IMR-90 (cell line): ENCODE data around the gene RAB15. TPM values are rescaled to one million over a fixed set of nuclear protein-coding genes. Genes with fewer than 3 reads are reported as not detected.

Source experiments
- ATAC-seq: fragments of 200-7000 bp; cut with Tn5 transposase; 2 replicates; pipeline ENCODE4 v1.9.1; 2020; ENCODE audit warnings: low read depth, mild to moderate bottlenecking, moderate library complexity
- BruUV-seq: library from RNA; stranded (reverse); fragments of 400-500 nt; replicated peaks from 2 replicates; lab custom pipeline; 2021; lab: Mats Ljungman, UMichigan
- CTCF ChIA-PET: fragments of 300-600 bp; formaldehyde crosslinking; extraction: SDS; loops from one replicate; lab custom pipeline; 2021; ENCODE audit warnings: antibody characterized with exemption; lab: Yijun Ruan, JAX
- POLR2A ChIA-PET: fragments of 300-600 bp; sonication (Branson Sonifier 250); formaldehyde crosslinking; loops from one replicate; lab custom pipeline; 2022; ENCODE audit warnings: antibody characterized with exemption; ENCODE audit not compliant: unreplicated experiment; lab: Charles Lee
- DNase-seq: peaks from one replicate; pipeline ENCODE4 v3.0.0; 2013
- H2AFZ ChIP-seq: replicated peaks from 2 replicates; pipeline ENCODE3; 2013; ENCODE audit warnings: low read length, mild to moderate bottlenecking; ENCODE audit not compliant: poor library complexity
- H2AK5ac ChIP-seq: 2 replicates; pipeline ENCODE4 v1.6.1; 2013; ENCODE audit warnings: low read depth, low read length, inconsistent platforms
- H2AK9ac ChIP-seq: replicated peaks from 2 replicates; pipeline ENCODE3; 2013; ENCODE audit warnings: mild to moderate bottlenecking, low read depth, low read length, moderate library complexity; ENCODE audit not compliant: poor library complexity
- H2BK120ac ChIP-seq: 2 replicates; pipeline ENCODE4 v1.6.1; 2013; ENCODE audit warnings: low read depth, low read length, inconsistent platforms
- H2BK15ac ChIP-seq: 3 replicates; pipeline ENCODE4 v1.6.1; 2013; ENCODE audit warnings: low read depth, low read length, inconsistent platforms
- H2BK20ac ChIP-seq: 2 replicates; pipeline ENCODE4 v1.6.1; 2013; ENCODE audit warnings: low read depth, mild to moderate bottlenecking, inconsistent platforms, low read length, moderate library complexity
- H2BK5ac ChIP-seq: 2 replicates; pipeline ENCODE4 v1.6.1; 2013; ENCODE audit warnings: mild to moderate bottlenecking, low read depth, low read length, inconsistent platforms; ENCODE audit not compliant: poor library complexity, severe bottlenecking
- H3K14ac ChIP-seq: replicated peaks from 2 replicates; pipeline ENCODE4 v1.6.1; 2013; ENCODE audit warnings: low read depth, low read length, inconsistent platforms
- H3K18ac ChIP-seq: 2 replicates; pipeline ENCODE4 v1.6.1; 2013; ENCODE audit warnings: low read depth, low read length, control low read depth
- H3K23ac ChIP-seq: 2 replicates; pipeline ENCODE4 v1.6.1; 2013; ENCODE audit warnings: low read depth, low read length, inconsistent platforms
- H3K27ac ChIP-seq: 2 replicates; pipeline ENCODE4 v1.5.1; 2013; ENCODE audit warnings: mild to moderate bottlenecking, control low read depth, low read length; ENCODE audit not compliant: insufficient read depth
- H3K27me3 ChIP-seq: 2 replicates; pipeline ENCODE4 v1.6.1; 2013; ENCODE audit warnings: low read length; ENCODE audit not compliant: control insufficient read depth, insufficient read depth
- H3K36me3 ChIP-seq: 2 replicates; pipeline ENCODE4 v1.6.1; 2013; ENCODE audit warnings: low read length, mixed read lengths; ENCODE audit not compliant: control insufficient read depth, insufficient read depth
- H3K4ac ChIP-seq: 2 replicates; pipeline ENCODE4 v1.6.1; 2013; ENCODE audit warnings: low read depth, low read length, inconsistent platforms
- H3K4me1 ChIP-seq: 2 replicates; pipeline ENCODE4 v1.6.1; 2013; ENCODE audit warnings: low read length, mixed read lengths; ENCODE audit not compliant: control insufficient read depth, insufficient read depth
- H3K4me2 ChIP-seq: 2 replicates; pipeline ENCODE4 v1.6.1; 2013; ENCODE audit warnings: low read depth, mild to moderate bottlenecking, control low read depth, low read length, moderate library complexity
- H3K4me3 ChIP-seq: 2 replicates; pipeline ENCODE4 v1.5.1; 2013; ENCODE audit warnings: low read depth, mild to moderate bottlenecking, control low read depth, low read length, moderate library complexity; ENCODE audit not compliant: insufficient read depth
- H3K56ac ChIP-seq: 2 replicates; pipeline ENCODE4 v1.6.1; 2013; ENCODE audit warnings: low read length, inconsistent platforms; ENCODE audit not compliant: insufficient read depth; ENCODE audit errors: extremely low read depth
- H3K79me1 ChIP-seq, 2 experiments: 2 replicates each; pipeline ENCODE4 v1.6.1; 2013; ENCODE audit warnings: low read length in 2 of 2, inconsistent platforms in 1 of 2, low read depth in 1 of 2
- H3K9ac ChIP-seq: 2 replicates; pipeline ENCODE4 v1.6.1; 2013; ENCODE audit warnings: low read depth, low read length, control low read depth
- H3K9me1 ChIP-seq: 2 replicates; pipeline ENCODE4 v1.6.1; 2013; ENCODE audit warnings: low read length, inconsistent platforms; ENCODE audit not compliant: insufficient read depth
- H3K9me3 ChIP-seq: 2 replicates; pipeline ENCODE4 v1.6.1; 2013; ENCODE audit warnings: low read length; ENCODE audit not compliant: control insufficient read depth, insufficient read depth
- H4K20me1 ChIP-seq: 2 replicates; pipeline ENCODE4 v1.6.1; 2013; ENCODE audit warnings: low read length, inconsistent platforms; ENCODE audit not compliant: insufficient read depth
- H4K5ac ChIP-seq: 2 replicates; pipeline ENCODE4 v1.6.1; 2013; ENCODE audit warnings: mild to moderate bottlenecking, low read depth, low read length, control low read depth
- H4K8ac ChIP-seq, 2 experiments: 2 replicates each; pipeline ENCODE4 v1.6.1; 2013; ENCODE audit warnings: low read depth in 2 of 2, low read length in 2 of 2, control low read depth in 1 of 2, inconsistent platforms in 1 of 2
- H4K91ac ChIP-seq: 2 replicates; pipeline ENCODE4 v1.6.1; 2013; ENCODE audit warnings: low read depth, low read length, inconsistent platforms; ENCODE audit not compliant: insufficient read depth
- BHLHE40 ChIP-seq: fragments of 150-350 bp; IDR thresholded peaks from 2 replicates; pipeline ENCODE4 v1.6.1; 2016; ENCODE audit warnings: mild to moderate bottlenecking, low read depth, low read length
- CEBPB ChIP-seq: IDR thresholded peaks from 2 replicates; pipeline ENCODE4 v1.6.1; 2012; ENCODE audit warnings: low read depth, low read length, improper control_type of control experiment
- CHD1 ChIP-seq: IDR thresholded peaks from 2 replicates; pipeline ENCODE4 v1.6.1; 2012; ENCODE audit warnings: low read depth, low read length, improper control_type of control experiment
- CTCF ChIP-seq: conservative IDR thresholded peaks from 2 replicates; pipeline ENCODE4 v1.5.1; 2012; ENCODE audit warnings: mild to moderate bottlenecking, low read depth, low read length, improper control_type of control experiment
- MAFK ChIP-seq: IDR thresholded peaks from 2 replicates; pipeline ENCODE4 v1.6.1; 2012; ENCODE audit warnings: low read depth, low read length, improper control_type of control experiment
- MAZ ChIP-seq: IDR thresholded peaks from 2 replicates; pipeline ENCODE4 v1.6.1; 2012; ENCODE audit warnings: low read depth, mild to moderate bottlenecking, low read length, improper control_type of control experiment, moderate library complexity, borderline replicate concordance
- RAD21 ChIP-seq: IDR thresholded peaks from 2 replicates; pipeline ENCODE4 v1.6.1; 2012; ENCODE audit warnings: low read length, improper control_type of control experiment
- RCOR1 ChIP-seq: IDR thresholded peaks from 2 replicates; pipeline ENCODE4 v1.6.1; 2012; ENCODE audit warnings: mild to moderate bottlenecking, low read length, improper control_type of control experiment; ENCODE audit not compliant: insufficient replicate concordance
- SMC3 ChIP-seq: fragments of 150-350 bp; IDR thresholded peaks from 2 replicates; pipeline ENCODE4 v1.6.1; 2016; ENCODE audit warnings: low read depth, mild to moderate bottlenecking, antibody characterized with exemption, low read length, moderate library complexity
- WGBS, 2 experiments: methylation state at CpG; one replicate each; pipeline versions ENCODE4 v1.1.5 to v1.1.7; 2013; ENCODE audit warnings: missing lambda C conversion rate in 2 of 2; ENCODE audit not compliant: insufficient read length in 1 of 2; ENCODE audit errors: extremely low coverage in 2 of 2; 5-methylcytosine and 5-hydroxymethylcytosine counted together
- dilution Hi-C: fragments of 300-500 bp; cut with HindIII; formaldehyde crosslinking; loops from one replicate; pipeline ENCODE4 v1.14.3; 2018; ENCODE audit warnings: low sequenced_read_pairs; ENCODE audit not compliant: unreplicated experiment
- in situ Hi-C: fragments of 300-500 bp; cut with MboI; formaldehyde crosslinking; loops from 3 replicates; pipeline ENCODE4 v1.14.3; 2019; ENCODE audit warnings: low sequenced_read_pairs, inconsistent platforms, mixed read lengths
- intact Hi-C: fragments of 100-400 bp; cut with micrococcal nuclease; formaldehyde crosslinking; loops from 2 replicates; pipeline ENCODE4 v1.10.0; 2022
- polyA plus RNA-seq, 3 experiments: library from polyadenylated mRNA; depleted of rRNA; stranded (reverse); fragments of >200 nt; gene quantifications; 2 replicates each; pipeline ENCODE4 v1.2.3, GENCODE V29; 2012; ENCODE audit warnings: low replicate concordance in 1 of 3
- total RNA-seq: library from RNA; depleted of rRNA; stranded (reverse); fragments of >200 nt; gene quantifications from 2 replicates; pipeline ENCODE4 v1.2.3, GENCODE V29; 2012

Gene RAB15
- total and polyA plus RNA-seq, 2 of the 4 experiments (the other 2 are of a cell fraction) = 3.4 to 7.8 TPM

- H3K9me1 ChIP-seq = no peaks in the 10 kb centered on the region
- dilution Hi-C loops (no loop called here), intact Hi-C loops (no loop called here), in situ Hi-C loops (no loop called here)
- H3K56ac ChIP-seq = no peak overlapping the region
- H3K27me3 ChIP-seq = no peaks in the 10 kb centered on the region
- no TSS peak for BruUV-seq
- peaks cover 6% of the 10 kb centered on the region for H3K4me1 ChIP-seq
- H3K27ac ChIP-seq = no peak overlapping the region
- H2AK9ac ChIP-seq = no peak overlapping the region
- no peaks in the 10 kb centered on the region for H3K9me3 ChIP-seq
- H3K23ac ChIP-seq = no peak overlapping the region
- no peak overlapping the region for H3K4me3 ChIP-seq
- H4K91ac ChIP-seq = no peak overlapping the region
- no peak overlapping the region for H4K5ac ChIP-seq
- H3K9ac ChIP-seq = no peak overlapping the region
- no peak overlapping the region for H2BK120ac ChIP-seq
- no peaks in the 10 kb centered on the region for H4K20me1 ChIP-seq
- H4K8ac ChIP-seq = no peak overlapping the region
- 89% methylated on average over 3 of the region's 6 CpGs; no CpG with 5 or more reads in 1 of the 2 experiments for WGBS, 2 experiments
- ChIA-PET CTCF (no interaction called here), POLR2A (no interaction called here)
- TF ChIP-seq SMC3 = no peak
- no peak for TF ChIP-seq CEBPB
- no peak for TF ChIP-seq RAD21
- no peak for TF ChIP-seq CTCF
- TF ChIP-seq RCOR1 = no peak
- no peak for TF ChIP-seq MAZ
- no peak for TF ChIP-seq MAFK
- TF ChIP-seq BHLHE40 = no peak
- TF ChIP-seq CHD1 = no peak
- H2BK15ac ChIP-seq = no peak overlapping the region
- no peak overlapping the region for H2BK20ac ChIP-seq
- H2AFZ ChIP-seq = no peak overlapping the region
- H2BK5ac ChIP-seq = no peak overlapping the region
- H3K4ac ChIP-seq = no peak overlapping the region
- DNase-seq (no peak), ATAC-seq (no peak)
- no peak overlapping the region for H3K18ac ChIP-seq
- no peaks in the 10 kb centered on the region; the same call in 1 of the 2 replicates for H3K36me3 ChIP-seq
- H3K79me1 ChIP-seq = no peaks in the 10 kb centered on the region; a peak in 2 of 4 replicates
- H2AK5ac ChIP-seq = no peak overlapping the region
- no peak overlapping the region for H3K4me2 ChIP-seq
- no peak overlapping the region for H3K14ac ChIP-seq
Observed at GRCh38 chr14:64968651-64969050, 3.5 kb downstream of the RAB15 start.
